ENCODE results near the gene LIPC. TPM values are rescaled to one million over a fixed set of nuclear protein-coding genes. Genes with fewer than 3 reads are reported as not detected.

LIPC gene
- total and polyA plus RNA-seq, 4 donors, result 0.38 to 0.93 (median 0.52) TPM; not detected in 1

GRCh38 chr15:58443308-58443707 is 11.5 kb downstream of the LIPC start:
- no peaks in the 10 kb centered on the region for H3K9me3 ChIP-seq (ENCODE audit: control insufficient read depth, low read length)
- H3K4me3 ChIP-seq (ENCODE audit: low read length in 2 of 2), result no peak overlapping the region
- ATAC-seq (ENCODE audit: low FRiP score) (no peak), DNase-seq (no peak)
- no peak overlapping the region for H3K27ac ChIP-seq (ENCODE audit: low read depth in 1 of 2, low read length in 2 of 2)
- WGBS, 2 donors, result 97 to 98% methylated on average over 4 of the region's 4 CpGs
- no peaks in the 10 kb centered on the region for H3K36me3 ChIP-seq (ENCODE audit: control insufficient read depth in 1 of 2, insufficient read depth in 2 of 2, low read length in 1 of 2)
- H3K4me1 ChIP-seq (ENCODE audit: control insufficient read depth in 1 of 2, insufficient read depth in 2 of 2, low read length in 2 of 2), result peaks cover 5 to 6% of the 10 kb centered on the region in 2 donors
- H3K27me3 ChIP-seq (ENCODE audit: control insufficient read depth in 1 of 2, insufficient read depth in 2 of 2, low read length in 1 of 2), result no peaks in the 10 kb centered on the region
- intact Hi-C loops (cut with DNase I), result loop anchor here (5.0 to 10.0 kb wide), 2 partner anchors 39 to 109 kb away; no protein-coding TSS in a partner anchor

GRCh38 chr15:58444056-58444455 is 12.3 kb downstream of the LIPC start:
- intact Hi-C loops (cut with DNase I), result loop anchor here (5.0 to 10.0 kb wide), 2 partner anchors 38 to 109 kb away; no protein-coding TSS in a partner anchor
- no peaks in the 10 kb centered on the region for H3K27me3 ChIP-seq (ENCODE audit: control insufficient read depth in 1 of 2, insufficient read depth in 2 of 2, low read length in 1 of 2)
- H3K4me3 ChIP-seq (ENCODE audit: low read length in 2 of 2), result no peak overlapping the region
- no peaks in the 10 kb centered on the region for H3K36me3 ChIP-seq (ENCODE audit: control insufficient read depth in 1 of 2, insufficient read depth in 2 of 2, low read length in 1 of 2)
- H3K4me1 ChIP-seq (ENCODE audit: control insufficient read depth in 1 of 2, insufficient read depth in 2 of 2, low read length in 2 of 2), result peaks cover 5 to 6% of the 10 kb centered on the region in 2 donors
- no peaks in the 10 kb centered on the region for H3K9me3 ChIP-seq (ENCODE audit: control insufficient read depth, low read length)
- DNase-seq, result no peak
- no peak for ATAC-seq (ENCODE audit: low FRiP score)
- WGBS, 2 donors, result 78 to 86% methylated on average over 7 of the region's 7 CpGs
- no peak overlapping the region for H3K27ac ChIP-seq (ENCODE audit: low read depth in 1 of 2, low read length in 2 of 2)

- H3K4me1 ChIP-seq (ENCODE audit: control insufficient read depth in 1 of 2, insufficient read depth in 2 of 2, low read length in 2 of 2), result peaks cover 5 to 6% of the 10 kb centered on the region in 2 donors
- H3K9me3 ChIP-seq (ENCODE audit: control insufficient read depth, low read length), result no peaks in the 10 kb centered on the region
- H3K27me3 ChIP-seq (ENCODE audit: control insufficient read depth in 1 of 2, insufficient read depth in 2 of 2, low read length in 1 of 2), result no peaks in the 10 kb centered on the region
- ATAC-seq (ENCODE audit: low FRiP score) (no peak), DNase-seq (no peak)
- no peak overlapping the region for H3K27ac ChIP-seq (ENCODE audit: low read depth in 1 of 2, low read length in 2 of 2)
- no peak overlapping the region for H3K4me3 ChIP-seq (ENCODE audit: low read length in 2 of 2)
- 89 to 92% methylated on average over 11 of the region's 11 CpGs for WGBS, 2 donors
- intact Hi-C loops (cut with DNase I), result loop anchor here (5.0 to 10.0 kb wide), 4 partner anchors 38 to 110 kb away; no protein-coding TSS in a partner anchor
- no peaks in the 10 kb centered on the region for H3K36me3 ChIP-seq (ENCODE audit: control insufficient read depth in 1 of 2, insufficient read depth in 2 of 2, low read length in 1 of 2)
Observed at GRCh38 chr15:58444658-58445332, 13.0 kb downstream of the LIPC start.

- no peak for DNase-seq
- Histone ChIP-seq H3K4me1 (ENCODE audit: control insufficient read depth in 1 of 2, insufficient read depth in 2 of 2, low read length in 2 of 2) (peaks cover 0 to 6% of the 10 kb centered on the region in 2 donors), H3K4me3 (ENCODE audit: low read length in 2 of 2) (no peak overlapping the region), H3K9me3 (ENCODE audit: control insufficient read depth, low read length) (no peaks in the 10 kb centered on the region), H3K27me3 (ENCODE audit: control insufficient read depth in 1 of 2, insufficient read depth in 2 of 2, low read length in 1 of 2) (no peaks in the 10 kb centered on the region), H3K27ac (ENCODE audit: low read depth in 1 of 2, low read length in 2 of 2) (no peak overlapping the region), H3K36me3 (ENCODE audit: control insufficient read depth in 1 of 2, insufficient read depth in 2 of 2, low read length in 1 of 2) (no peaks in the 10 kb centered on the region)
- 89 to 92% methylated on average over 6 of the region's 6 CpGs for WGBS, 2 donors
- intact Hi-C loops (cut with DNase I), result loop anchor here (5.0 to 10.0 kb wide), 3 partner anchors 81 to 111 kb away; no protein-coding TSS in a partner anchor
- no peak for ATAC-seq (ENCODE audit: low FRiP score)
Observed at GRCh38 chr15:58445865-58446264, 14.1 kb downstream of the LIPC start.

- ATAC-seq (ENCODE audit: low FRiP score) (no peak), DNase-seq (no peak)
- 98% methylated on average over 5 of the region's 5 CpGs for WGBS, 2 donors
- Histone ChIP-seq H3K36me3 (ENCODE audit: control insufficient read depth in 1 of 2, insufficient read depth in 2 of 2, low read length in 1 of 2) (no peaks in the 10 kb centered on the region), H3K9me3 (ENCODE audit: control insufficient read depth, low read length) (no peaks in the 10 kb centered on the region), H3K4me3 (ENCODE audit: low read length in 2 of 2) (no peak overlapping the region), H3K27ac (ENCODE audit: low read depth in 1 of 2, low read length in 2 of 2) (no peak overlapping the region), H3K27me3 (ENCODE audit: control insufficient read depth in 1 of 2, insufficient read depth in 2 of 2, low read length in 1 of 2) (no peaks in the 10 kb centered on the region), H3K4me1 (ENCODE audit: control insufficient read depth in 1 of 2, insufficient read depth in 2 of 2, low read length in 2 of 2) (peaks cover 0 to 6% of the 10 kb centered on the region in 2 donors)
- intact Hi-C loops (cut with DNase I), result loop anchor here (5.0 to 10.0 kb wide), 3 partner anchors 81 to 112 kb away; no protein-coding TSS in a partner anchor
Observed at GRCh38 chr15:58446521-58446920, 14.7 kb downstream of the LIPC start.

- ATAC-seq (ENCODE audit: low FRiP score) (peak; percentile 23), DNase-seq (peak in 1 of 2 donors; percentile 66)
- Histone ChIP-seq H3K36me3 (ENCODE audit: control insufficient read depth in 1 of 2, insufficient read depth in 2 of 2, low read length in 1 of 2) (no peaks in the 10 kb centered on the region), H3K27ac (ENCODE audit: low read depth in 1 of 2, low read length in 2 of 2) (peak overlapping the region; percentile 9 to 52), H3K4me3 (ENCODE audit: low read length in 2 of 2) (no peak overlapping the region), H3K4me1 (ENCODE audit: control insufficient read depth in 1 of 2, insufficient read depth in 2 of 2, low read length in 2 of 2) (peaks cover 0 to 6% of the 10 kb centered on the region in 2 donors), H3K9me3 (ENCODE audit: control insufficient read depth, low read length) (no peaks in the 10 kb centered on the region), H3K27me3 (ENCODE audit: control insufficient read depth in 1 of 2, insufficient read depth in 2 of 2, low read length in 1 of 2) (no peaks in the 10 kb centered on the region)
- 48 to 52% methylated on average over 10 of the region's 10 CpGs for WGBS, 2 donors
- intact Hi-C loops (cut with DNase I), result loop anchor here (5.0 to 10.0 kb wide), 3 partner anchors 80 to 113 kb away; no protein-coding TSS in a partner anchor
Observed at GRCh38 chr15:58447271-58448010, 15.7 kb downstream of the LIPC start.

- intact Hi-C loops (cut with DNase I), result loop anchor here (5.0 to 10.0 kb wide), 3 partner anchors 79 to 114 kb away; no protein-coding TSS in a partner anchor
- no peaks in the 10 kb centered on the region for H3K36me3 ChIP-seq (ENCODE audit: control insufficient read depth in 1 of 2, insufficient read depth in 2 of 2, low read length in 1 of 2)
- DNase-seq (no peak), ATAC-seq (ENCODE audit: low FRiP score) (no peak)
- no peaks in the 10 kb centered on the region for H3K9me3 ChIP-seq (ENCODE audit: control insufficient read depth, low read length)
- no peak overlapping the region for H3K4me3 ChIP-seq (ENCODE audit: low read length in 2 of 2)
- no peaks in the 10 kb centered on the region for H3K27me3 ChIP-seq (ENCODE audit: control insufficient read depth in 1 of 2, insufficient read depth in 2 of 2, low read length in 1 of 2)
- peaks cover 0 to 6% of the 10 kb centered on the region in 2 donors for H3K4me1 ChIP-seq (ENCODE audit: control insufficient read depth in 1 of 2, insufficient read depth in 2 of 2, low read length in 2 of 2)
- no peak overlapping the region for H3K27ac ChIP-seq (ENCODE audit: low read depth in 1 of 2, low read length in 2 of 2)
- WGBS, 2 donors, result 95 to 96% methylated on average over 5 of the region's 5 CpGs
Observed at GRCh38 chr15:58448331-58448730, 16.5 kb downstream of the LIPC start.

GRCh38 chr15:58448906-58449305 is 17.1 kb downstream of the LIPC start:
- no peak overlapping the region for H3K27ac ChIP-seq (ENCODE audit: low read depth in 1 of 2, low read length in 2 of 2)
- no peaks in the 10 kb centered on the region for H3K9me3 ChIP-seq (ENCODE audit: control insufficient read depth, low read length)
- WGBS, 2 donors, result 77 to 78% methylated on average over 10 of the region's 10 CpGs
- no peaks in the 10 kb centered on the region for H3K27me3 ChIP-seq (ENCODE audit: control insufficient read depth in 1 of 2, insufficient read depth in 2 of 2, low read length in 1 of 2)
- ATAC-seq (ENCODE audit: low FRiP score) (no peak), DNase-seq (no peak)
- H3K4me1 ChIP-seq (ENCODE audit: control insufficient read depth in 1 of 2, insufficient read depth in 2 of 2, low read length in 2 of 2), result peaks cover 0 to 6% of the 10 kb centered on the region in 2 donors
- H3K36me3 ChIP-seq (ENCODE audit: control insufficient read depth in 1 of 2, insufficient read depth in 2 of 2, low read length in 1 of 2), result no peaks in the 10 kb centered on the region
- intact Hi-C loops (cut with DNase I), result loop anchor here (5.0 to 10.0 kb wide), 3 partner anchors 78 to 114 kb away; no protein-coding TSS in a partner anchor
- H3K4me3 ChIP-seq (ENCODE audit: low read length in 2 of 2), result no peak overlapping the region

Data from aorta (tissue), 5 donors.